SHP77 treated with DMSO at 0.1 percent for 48 hours (cell line): ENCODE data around the gene PROB1.
"Not testable (repeated sequence)": the region's sequence is repeated elsewhere in the genome, so short reads cannot be mapped to it uniquely, and the experiment has no call there.

Source experiments
- DNase-seq: peaks from one replicate; lab custom pipeline; 2025; lab: John Stamatoyannopoulos, UW

The PROB1 gene

GRCh38 chr5:139392678-139393496, 2.0 kb downstream of the PROB1 start:
- peak; percentile 74 for DNase-seq

DNA sequence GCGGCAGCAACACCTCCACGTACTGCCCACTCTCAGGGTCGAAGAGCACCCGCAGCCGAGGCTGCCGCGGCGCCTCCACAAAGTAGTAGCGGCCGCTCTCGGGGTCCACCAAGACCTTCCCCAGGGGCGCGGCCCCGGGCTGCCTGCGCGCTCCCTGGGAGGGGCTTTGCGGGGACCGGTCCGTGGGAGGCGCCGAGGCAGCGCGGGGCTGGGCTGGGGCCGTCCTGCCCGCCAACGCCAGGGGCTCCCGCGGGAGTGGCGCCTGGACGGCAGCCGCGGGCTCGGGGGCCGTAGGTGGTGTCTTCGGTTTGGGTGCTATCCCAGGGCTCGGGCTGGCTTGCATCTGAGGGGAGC, 2.6 kb downstream of the PROB1 start:
- DNase-seq, result no peak

DNA sequence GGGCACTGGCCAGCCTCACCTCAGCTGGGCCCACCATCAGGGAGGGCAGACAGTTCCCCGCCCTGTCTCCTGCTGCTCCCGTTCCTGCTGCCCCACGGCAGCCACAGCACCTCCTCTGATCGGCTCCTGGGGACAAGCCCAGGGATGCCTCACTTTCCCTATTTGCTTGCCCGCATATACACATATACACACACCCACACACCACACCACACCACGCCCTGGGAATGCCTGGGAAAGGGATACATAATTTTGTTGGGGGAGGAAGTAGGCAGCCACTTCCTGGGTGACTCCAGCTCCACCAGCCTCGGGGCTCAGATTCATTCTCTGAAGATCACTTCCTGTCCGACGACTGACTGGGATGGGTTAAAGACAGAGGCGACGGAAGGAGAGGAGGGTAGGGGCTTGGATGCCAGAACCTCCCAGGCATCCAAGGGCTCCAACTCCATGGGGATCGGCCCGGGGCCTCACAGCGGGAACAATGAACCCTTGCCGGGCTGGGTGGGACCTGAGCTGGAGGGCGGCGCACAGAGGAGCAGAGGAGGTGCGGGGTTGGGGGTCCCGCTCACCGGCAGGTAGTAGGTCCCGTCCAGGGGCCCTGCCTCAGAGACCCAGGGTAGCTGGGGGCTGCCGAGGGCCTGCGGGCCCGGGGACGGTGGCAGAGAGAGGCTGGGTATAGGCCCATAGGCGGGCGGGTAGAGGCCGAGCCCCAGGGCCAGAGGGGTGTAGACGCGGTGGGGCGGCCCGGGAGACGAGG, 3.2 kb downstream of the PROB1 start:
- no peak for DNase-seq

DNA sequence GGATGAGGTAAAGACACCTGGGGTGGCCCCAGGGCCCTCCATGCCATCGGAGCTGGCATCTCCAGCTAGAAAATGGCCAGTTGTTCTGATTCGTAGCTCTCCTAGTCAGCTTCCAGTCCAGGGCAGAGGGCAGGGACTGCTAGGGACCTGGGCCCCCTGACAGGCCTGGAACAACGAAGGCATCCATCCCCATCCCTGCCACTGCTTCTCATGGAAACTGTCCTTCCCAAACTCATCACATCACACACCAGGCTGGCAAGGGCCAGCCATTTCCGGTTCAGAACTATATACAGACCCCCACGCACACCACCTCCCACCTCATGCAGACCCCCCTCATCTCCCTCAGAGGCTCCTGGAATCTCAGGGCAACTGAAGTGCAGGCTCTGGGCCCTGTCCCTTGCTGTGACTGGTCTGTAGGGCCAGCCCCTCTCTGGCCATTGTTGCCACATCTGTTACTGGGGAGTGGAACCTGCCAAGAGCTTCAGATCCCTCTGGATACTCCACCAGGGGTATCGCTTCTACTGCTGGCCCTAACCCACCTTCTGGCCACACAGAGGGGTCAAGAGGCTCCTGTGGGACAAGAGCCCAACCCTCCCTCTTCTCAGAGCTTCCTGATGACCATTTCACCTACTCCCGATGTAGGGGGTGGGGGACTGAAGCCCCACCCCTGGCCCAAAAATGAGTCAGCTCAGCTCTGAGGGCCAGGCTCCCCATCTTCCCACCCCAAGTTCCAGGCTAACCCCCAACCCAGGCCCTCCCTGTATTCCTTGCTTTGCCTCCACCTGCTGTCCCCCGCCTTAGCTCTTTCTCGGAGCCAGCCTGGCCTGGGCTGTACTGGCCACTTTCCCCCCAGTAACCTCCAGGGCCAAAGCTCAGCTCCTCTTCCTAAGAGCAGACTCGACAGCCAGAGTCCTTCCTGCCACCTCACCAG, 4.0 kb downstream of the PROB1 start:
- DNase-seq, result no peak

DNA sequence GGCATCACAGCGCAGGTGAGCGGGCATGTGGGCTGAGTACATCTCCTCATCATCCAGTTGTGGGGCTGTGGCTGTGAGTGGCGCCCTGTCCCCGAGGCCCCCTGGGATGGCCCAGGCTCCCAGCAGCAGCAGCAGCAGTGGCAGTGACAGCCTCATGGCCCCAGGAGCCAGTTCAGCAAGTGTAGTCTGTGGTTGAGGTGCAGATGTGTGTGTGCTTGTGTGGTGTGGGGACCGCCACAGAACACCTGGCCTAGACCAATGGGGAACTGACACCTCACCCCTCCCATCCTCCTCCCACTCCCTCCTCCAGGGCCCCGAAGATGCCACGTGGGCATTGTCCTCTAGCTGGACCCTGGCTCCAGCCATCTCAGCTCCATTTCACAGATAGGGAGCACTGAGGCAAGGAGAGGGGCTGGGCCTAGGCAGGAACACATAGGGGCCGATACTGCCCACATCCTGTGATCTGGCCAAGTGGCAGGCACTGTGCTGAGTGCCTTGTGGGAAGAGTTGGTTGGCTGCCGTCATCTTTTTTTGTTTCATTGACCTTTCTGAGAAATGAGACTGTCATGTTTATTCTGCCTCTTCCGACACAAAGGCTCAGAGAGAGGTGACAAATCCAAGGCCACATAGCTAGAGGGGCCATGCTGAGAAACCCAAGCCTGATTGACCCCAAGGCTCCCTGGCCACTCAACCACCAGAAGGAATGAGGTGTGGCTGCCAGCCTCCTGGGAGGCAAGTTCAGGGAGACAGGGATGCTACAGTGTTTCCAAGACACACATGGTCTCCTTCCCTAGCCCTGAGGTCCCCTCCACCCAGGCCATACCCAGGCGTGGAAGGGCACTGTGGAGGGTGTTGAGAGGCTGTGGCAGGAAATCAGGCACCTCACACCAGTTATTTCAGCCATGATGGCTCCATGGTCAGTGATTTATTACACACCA, 4.9 kb downstream of the PROB1 start, which contains the start of gene MZB1:
Gene MZB1 (minus strand): TSS at position 213 of the 938 bp plus-strand sequence. CDS start 57 bp downstream, at position 156.
- no peak for DNase-seq

- no peak for DNase-seq
These were observed 6.6 kb downstream of the PROB1 start for GRCh38 chr5:139388198-139388821.

DNA sequence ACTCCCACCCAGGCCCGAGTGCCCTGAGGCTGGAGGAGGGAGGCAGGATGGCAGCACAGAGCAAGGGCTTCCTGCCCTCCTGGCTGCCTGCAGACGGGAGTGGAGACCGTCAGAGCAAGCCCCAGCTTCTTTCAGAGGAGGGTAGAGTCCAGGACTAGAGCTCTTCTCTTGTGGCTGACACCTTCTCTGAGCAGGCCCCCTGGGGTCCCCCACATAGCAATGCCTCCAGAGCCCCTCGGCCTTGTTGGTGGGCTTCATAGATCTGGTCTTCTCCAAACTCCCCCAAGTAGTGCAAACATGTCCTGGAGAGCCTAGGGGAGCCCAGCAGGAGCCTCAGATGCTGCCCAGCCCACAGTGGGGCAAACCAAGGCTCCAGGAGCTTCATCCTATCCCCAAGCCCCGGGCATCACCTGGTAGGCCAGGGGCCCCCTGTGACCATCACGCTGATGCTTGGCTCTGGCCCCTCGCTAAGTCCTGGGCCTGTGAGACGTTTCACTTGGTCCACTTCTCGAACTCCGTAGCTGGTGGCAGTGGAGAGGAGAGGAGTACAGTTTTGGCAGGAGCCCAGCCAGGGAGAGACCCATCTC, 7.2 kb downstream of the PROB1 start:
- DNase-seq, result no peak

- DNase-seq, result not testable (repeated sequence)
These were observed 7.9 kb downstream of the PROB1 start for GRCh38 chr5:139386956-139387355.

DNA sequence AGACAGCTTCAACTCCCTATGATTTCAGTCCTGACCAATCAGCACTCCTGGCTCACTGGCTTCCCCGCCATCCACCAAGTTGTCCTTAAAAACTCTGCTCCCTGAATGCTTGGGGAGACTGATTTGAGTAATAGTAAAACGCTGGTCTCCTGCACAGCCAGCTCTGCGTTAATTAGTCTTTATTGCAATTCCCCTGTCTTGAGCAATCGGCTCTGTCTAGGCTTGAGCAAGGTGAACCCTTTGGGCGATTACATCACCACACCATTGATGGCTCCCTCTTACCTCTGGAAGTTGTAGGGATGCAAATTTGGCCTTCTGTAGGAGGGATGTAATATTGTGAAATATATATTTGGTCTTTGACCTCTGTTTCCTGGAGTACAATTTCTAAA, 8.9 kb downstream of the PROB1 start:
- DNase-seq, result no peak

GRCh38 chr5:139385061-139386049, 9.5 kb downstream of the PROB1 start:
- peak; percentile 30 for DNase-seq

- no peak for DNase-seq
These were observed 10.3 kb downstream of the PROB1 start for GRCh38 chr5:139384591-139385051.

DNA sequence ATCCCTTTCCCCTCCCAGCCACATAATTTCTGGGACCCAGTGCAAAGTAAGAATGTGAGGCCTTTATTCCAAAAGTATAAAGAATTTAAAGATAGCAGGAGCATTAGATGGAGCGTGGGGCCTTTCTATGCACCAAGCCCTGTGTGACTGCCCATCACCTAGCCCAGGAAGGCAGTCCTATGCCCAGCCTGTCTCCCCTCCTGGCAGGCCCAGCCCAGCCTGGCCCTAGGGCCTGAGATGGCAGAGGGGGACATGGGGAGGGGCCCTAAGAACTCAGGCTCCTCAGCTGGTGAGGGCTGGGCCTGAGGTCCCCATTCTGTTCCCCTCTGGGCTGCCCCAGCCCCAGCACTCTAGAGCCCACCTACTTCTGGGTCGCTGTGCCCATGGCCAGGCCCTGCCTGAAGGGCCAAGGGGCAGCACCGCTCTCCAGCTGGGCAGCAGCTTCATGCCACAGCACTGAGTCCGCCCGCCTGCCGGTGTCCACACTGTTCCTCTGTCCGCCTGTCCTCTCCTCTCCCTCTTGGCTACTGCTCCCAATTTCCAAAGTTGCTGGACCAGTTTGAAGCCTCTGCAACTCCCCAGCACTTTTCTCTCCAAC, 10.8 kb downstream of the PROB1 start:
- no peak for DNase-seq

DNA sequence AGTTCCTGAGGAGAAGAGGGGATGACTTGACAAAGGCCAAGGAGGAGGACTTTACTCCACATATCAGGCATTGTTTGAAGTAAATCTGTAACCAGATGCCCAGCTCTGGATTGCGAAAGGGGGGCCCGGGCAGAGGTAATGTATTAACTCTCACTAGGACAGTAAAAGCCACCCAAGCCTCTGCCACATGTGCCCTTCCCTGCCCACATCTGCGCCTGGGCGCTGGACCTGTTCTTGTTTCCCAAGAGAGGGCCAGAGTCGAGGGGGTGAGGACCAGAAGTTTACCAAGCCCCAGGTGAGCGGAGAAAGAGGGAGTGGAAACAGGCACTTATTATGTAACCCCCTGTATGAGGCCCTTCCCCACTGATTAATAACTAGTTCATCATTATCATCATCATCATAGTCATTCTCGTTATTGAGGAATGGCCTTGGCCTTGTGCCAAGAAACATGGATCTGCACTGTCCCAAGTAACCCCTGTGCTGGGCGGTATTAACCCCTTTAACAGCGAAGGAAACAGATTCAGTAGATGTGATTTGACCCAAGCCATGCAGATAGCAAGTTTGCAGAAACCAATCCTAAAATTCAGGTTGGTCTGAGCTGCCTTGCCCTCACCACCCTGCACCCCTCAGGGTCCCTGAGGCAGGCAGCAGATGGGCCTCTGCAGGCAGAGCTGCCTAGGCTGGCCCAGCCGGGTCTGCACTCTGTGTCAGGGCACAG, 11.5 kb downstream of the PROB1 start, which contains the start of gene SLC23A1:
Gene SLC23A1 (minus strand): TSS at position 23 of the 718 bp plus-strand sequence. CDS start 44 bp downstream, outside the sequence.
- DNase-seq, result no peak

GRCh38 chr5:139382807-139383206, 12.1 kb downstream of the PROB1 start:
- DNase-seq, result no peak

GRCh38 chr5:139381837-139382761, 12.8 kb downstream of the PROB1 start:
- no peak for DNase-seq

DNA sequence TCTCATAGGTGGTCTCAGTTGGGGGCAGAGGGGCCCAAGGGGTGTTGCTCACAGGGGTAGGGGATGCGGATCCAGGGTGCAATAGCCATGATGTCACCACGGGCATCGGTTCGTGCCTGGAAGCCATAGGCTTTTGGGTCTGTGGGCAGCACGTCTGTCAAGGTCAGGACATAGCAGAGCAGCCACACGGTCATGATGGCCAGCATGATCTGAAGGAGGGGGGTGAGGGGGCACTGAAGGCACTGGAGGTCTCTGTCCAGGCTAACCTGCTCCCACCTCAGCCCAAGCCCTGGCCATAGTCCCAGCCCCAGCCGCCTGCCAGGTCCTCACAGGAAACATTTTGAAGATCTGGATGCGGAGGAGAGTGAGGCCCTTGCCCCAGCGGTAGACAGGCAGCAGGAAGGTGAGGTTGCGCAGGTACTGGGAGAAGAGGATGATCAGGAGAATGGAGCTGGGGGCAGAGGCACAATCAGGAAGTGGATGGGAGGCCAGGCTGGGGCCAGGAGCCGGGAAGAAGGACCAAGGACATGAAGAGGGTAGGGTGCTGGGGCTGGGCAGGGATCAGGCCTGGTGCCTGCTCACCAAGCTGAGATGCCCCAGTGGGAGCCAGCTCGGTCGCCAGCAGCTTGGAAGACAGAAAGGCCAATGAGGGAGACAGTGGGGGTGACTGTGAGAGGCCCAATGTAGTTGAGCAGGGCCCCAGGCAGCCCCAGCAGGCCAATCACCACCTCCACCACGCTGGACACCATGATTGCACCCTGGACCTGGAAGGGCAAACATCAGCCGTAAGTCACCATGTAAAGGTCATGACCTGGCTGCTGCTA, 15.1 kb downstream of the PROB1 start:
- no peak for DNase-seq
